HK-2 (cell line): ENCODE data around the gene RBM41.
A peak's percentile ranks its signal among the peaks of the same experiment; 100 is the strongest.
"Not testable (repeated sequence)": the region's sequence is repeated elsewhere in the genome, so short reads cannot be mapped to it uniquely, and the experiment has no call there.

ENCODE experiments used
- DNase-seq: peaks from one replicate; pipeline ENCODE4 v3.0.0-alpha.2; 2018; ENCODE audit not compliant: unreplicated experiment

Gene RBM41

GRCh38 chrX:107118322-107119147 is at the start of gene RBM41:
TSS of gene RBM41 (minus strand) at chrX:107118822. CDS start at chrX:107118773, 49 bp downstream.
- DNase-seq, result peak; percentile 63

- no peak for DNase-seq
Measured at GRCh38 chrX:107168257-107168656, 49.6 kb upstream of the RBM41 start.

- no peak for DNase-seq
Measured at GRCh38 chrX:107167163-107167921, 48.7 kb upstream of the RBM41 start.

- DNase-seq, result not testable (repeated sequence)
Measured at GRCh38 chrX:107157618-107158017, 39.0 kb upstream of the RBM41 start.

- DNase-seq, result not testable (repeated sequence)
Measured at GRCh38 chrX:107155621-107156430, 37.2 kb upstream of the RBM41 start.

- no peak for DNase-seq
Measured at GRCh38 chrX:107154787-107155620, 36.4 kb upstream of the RBM41 start.

- no peak for DNase-seq
Measured at GRCh38 chrX:107153005-107153404, 34.4 kb upstream of the RBM41 start.

- no peak for DNase-seq
Measured at GRCh38 chrX:107146670-107147069, 28.0 kb upstream of the RBM41 start.

GRCh38 chrX:107135965-107136307 is 17.3 kb upstream of the RBM41 start:
- DNase-seq, result no peak

- peak; percentile 18 for DNase-seq
Measured at GRCh38 chrX:107135049-107135964, 16.7 kb upstream of the RBM41 start.

GRCh38 chrX:107123750-107124149 is 5.1 kb upstream of the RBM41 start:
- DNase-seq, result no peak

- no peak for DNase-seq
Measured at GRCh38 chrX:107119283-107119682, 661 bp upstream of the RBM41 start.

- DNase-seq, result no peak
Measured at GRCh38 chrX:107117993-107118321, 665 bp downstream of the RBM41 start.

GRCh38 chrX:107107459-107107858 is 11.2 kb downstream of the RBM41 start:
- DNase-seq, result no peak

- no peak for DNase-seq
Measured at GRCh38 chrX:107102980-107103379, 15.6 kb downstream of the RBM41 start.

- no peak for DNase-seq
Measured at GRCh38 chrX:107076158-107076557, 42.5 kb downstream of the RBM41 start.

- not testable (repeated sequence) for DNase-seq
Measured at GRCh38 chrX:107057731-107058130, 60.9 kb downstream of the RBM41 start.

- DNase-seq, result no peak
Measured at GRCh38 chrX:107054978-107055377, 63.6 kb downstream of the RBM41 start.

- DNase-seq, result no peak
Measured at GRCh38 chrX:107050195-107050709, 68.4 kb downstream of the RBM41 start.

GRCh38 chrX:107047622-107048021 is 71.0 kb downstream of the RBM41 start:
- no peak for DNase-seq
